Measurements from ENCODE around the gene RSPO4.

- no peak for TF ChIP-seq CTCF (IDR thresholded peaks at IDR 0.05 in 4 of 5, conservative IDR thresholded peaks at IDR 0.05 in 1 of 5)
- no peak for TF ChIP-seq POLR2A (IDR thresholded peaks at IDR 0.05)
Measured at GRCh38 chr20:982754-983153, 19.4 kb downstream of the RSPO4 start.
